ENCODE results near the gene FRMD4A. TPM values are rescaled to one million over a fixed set of nuclear protein-coding genes. Genes with fewer than 3 reads are reported as not detected.

Gene FRMD4A
- total RNA-seq, 4 donors from 2014 or later, result 27.5 to 40.4 (median 33.0) TPM

DNA sequence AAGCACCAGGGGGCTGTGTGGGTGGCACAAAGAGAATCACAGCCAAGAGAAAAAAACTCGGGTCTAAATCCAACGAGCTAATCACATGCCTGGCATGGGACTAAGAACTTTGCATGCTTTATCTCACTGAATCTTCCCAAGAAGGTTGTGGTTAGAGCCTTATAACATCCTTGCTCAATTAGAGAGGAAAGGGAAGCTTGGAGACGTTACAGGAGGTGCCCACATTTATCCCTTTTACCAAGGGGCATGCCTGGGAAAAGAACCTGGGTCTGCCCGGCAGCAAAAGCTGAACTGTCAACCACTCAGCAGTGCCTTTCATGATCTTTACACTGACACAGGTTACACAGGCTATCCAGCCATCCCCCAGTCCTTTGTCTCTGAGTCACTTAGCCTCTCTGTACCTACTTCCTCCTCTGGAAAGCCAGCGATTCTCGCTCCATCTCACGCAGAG is 553.8 kb downstream of the FRMD4A start:
- no peak for DNase-seq (ENCODE audit: low spot score in 2 of 2)
- TF ChIP-seq, protein P1, sequence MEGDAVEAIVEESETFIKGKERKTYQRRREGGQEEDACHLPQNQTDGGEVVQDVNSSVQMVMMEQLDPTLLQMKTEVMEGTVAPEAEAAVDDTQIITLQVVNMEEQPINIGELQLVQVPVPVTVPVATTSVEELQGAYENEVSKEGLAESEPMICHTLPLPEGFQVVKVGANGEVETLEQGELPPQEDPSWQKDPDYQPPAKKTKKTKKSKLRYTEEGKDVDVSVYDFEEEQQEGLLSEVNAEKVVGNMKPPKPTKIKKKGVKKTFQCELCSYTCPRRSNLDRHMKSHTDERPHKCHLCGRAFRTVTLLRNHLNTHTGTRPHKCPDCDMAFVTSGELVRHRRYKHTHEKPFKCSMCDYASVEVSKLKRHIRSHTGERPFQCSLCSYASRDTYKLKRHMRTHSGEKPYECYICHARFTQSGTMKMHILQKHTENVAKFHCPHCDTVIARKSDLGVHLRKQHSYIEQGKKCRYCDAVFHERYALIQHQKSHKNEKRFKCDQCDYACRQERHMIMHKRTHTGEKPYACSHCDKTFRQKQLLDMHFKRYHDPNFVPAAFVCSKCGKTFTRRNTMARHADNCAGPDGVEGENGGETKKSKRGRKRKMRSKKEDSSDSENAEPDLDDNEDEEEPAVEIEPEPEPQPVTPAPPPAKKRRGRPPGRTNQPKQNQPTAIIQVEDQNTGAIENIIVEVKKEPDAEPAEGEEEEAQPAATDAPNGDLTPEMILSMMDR (IDR thresholded peaks at IDR 0.05), result no peak
- no peak for TF ChIP-seq POLR2A (IDR thresholded peaks at IDR 0.05)
- intact Hi-C loops (cut with DNase I; ENCODE audit: low total_unique reads), result loop anchor here (5.0 kb wide), 1 partner anchor 115 kb away; no protein-coding TSS in a partner anchor
- H3K4me3 ChIP-seq (ENCODE audit: low read depth, poor library complexity, severe bottlenecking), result no peak overlapping the region
- WGBS, 2 donors, result 34 to 41% methylated on average over 7 of the region's 7 CpGs

GRCh38 chr10:13775786-13776775 is 554.6 kb downstream of the FRMD4A start:
- no peak overlapping the region for H3K4me3 ChIP-seq (ENCODE audit: low read depth, poor library complexity, severe bottlenecking)
- intact Hi-C loops (cut with DNase I; ENCODE audit: low total_unique reads), result loop anchor here (5.0 kb wide), 1 partner anchor 114 kb away; no protein-coding TSS in a partner anchor
- no peak for DNase-seq (ENCODE audit: low spot score in 2 of 2)
- no peak for TF ChIP-seq POLR2A (IDR thresholded peaks at IDR 0.05)
- TF ChIP-seq, protein P1 (IDR thresholded peaks at IDR 0.05), result no peak
- 78 to 80% methylated on average over 14 of the region's 14 CpGs for WGBS, 2 donors

GRCh38 chr10:13774303-13774893 is 556.3 kb downstream of the FRMD4A start:
- no peak for DNase-seq (ENCODE audit: low spot score in 2 of 2)
- no peak overlapping the region for H3K4me3 ChIP-seq (ENCODE audit: low read depth, poor library complexity, severe bottlenecking)
- TF ChIP-seq POLR2A (IDR thresholded peaks at IDR 0.05), result no peak
- TF ChIP-seq, protein P1 (IDR thresholded peaks at IDR 0.05), result no peak
- 81 to 85% methylated on average over 9 of the region's 9 CpGs for WGBS, 2 donors
- intact Hi-C loops (cut with DNase I; ENCODE audit: low total_unique reads), result no loop called here

DNA sequence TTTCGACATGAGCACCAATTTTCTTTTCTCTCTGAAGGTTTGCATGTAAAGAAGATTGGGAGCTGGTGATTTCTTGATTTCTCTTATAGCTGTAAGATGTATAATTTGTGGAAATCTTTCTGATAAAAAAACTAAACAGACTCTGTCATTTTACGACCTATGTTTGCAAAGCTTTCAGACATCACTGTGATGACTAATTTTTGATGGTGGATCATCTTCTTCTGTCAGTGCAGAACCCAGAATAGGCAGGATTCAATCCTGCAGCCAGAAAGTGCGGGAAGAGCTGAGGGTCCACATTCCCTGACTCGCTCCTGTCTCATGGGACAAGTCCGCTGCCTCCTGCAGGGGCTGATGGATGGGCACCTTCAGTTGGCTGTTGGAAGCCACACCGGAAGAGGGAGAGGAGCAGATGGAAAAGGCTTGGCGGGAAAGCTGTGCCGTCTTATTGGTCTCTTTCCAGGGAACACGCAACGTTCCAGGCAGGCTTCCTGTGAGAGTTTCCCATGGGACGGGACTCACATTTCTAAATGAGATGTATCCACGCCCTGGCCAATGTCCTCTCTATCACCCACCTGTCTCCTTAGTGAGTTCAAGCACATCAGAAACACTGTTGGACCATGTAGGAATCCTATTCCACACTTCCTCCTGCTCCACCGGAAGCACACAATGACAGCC is 557.1 kb downstream of the FRMD4A start:
- DNase-seq (ENCODE audit: low spot score in 2 of 2), result no peak
- no peak overlapping the region for H3K4me3 ChIP-seq (ENCODE audit: low read depth, poor library complexity, severe bottlenecking)
- intact Hi-C loops (cut with DNase I; ENCODE audit: low total_unique reads), result no loop called here
- TF ChIP-seq, protein P1 (IDR thresholded peaks at IDR 0.05), result no peak
- TF ChIP-seq POLR2A (IDR thresholded peaks at IDR 0.05), result no peak
- WGBS, 2 donors, result 56 to 70% methylated on average over 13 of the region's 13 CpGs

DNA sequence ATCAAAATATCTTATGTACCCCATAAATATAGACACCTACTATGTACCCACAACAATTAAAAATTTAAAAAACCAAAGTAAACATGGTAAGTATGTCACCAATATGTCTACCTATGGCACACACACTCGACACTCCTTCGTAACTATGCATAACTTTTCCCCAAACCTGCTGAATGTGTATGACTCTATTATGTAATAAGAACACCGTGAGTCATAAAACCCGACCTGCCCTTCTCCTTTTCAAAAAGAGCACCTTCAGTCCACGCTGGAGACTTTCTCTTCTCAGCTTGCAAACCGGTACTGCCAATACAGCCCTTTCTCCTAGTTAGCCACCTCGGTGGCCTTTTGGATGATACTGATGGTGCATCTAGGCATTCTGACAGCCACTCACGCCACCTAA is 557.7 kb downstream of the FRMD4A start:
- DNase-seq (ENCODE audit: low spot score in 2 of 2), result no peak
- 53 to 64% methylated on average over 8 of the region's 8 CpGs for WGBS, 2 donors
- intact Hi-C loops (cut with DNase I; ENCODE audit: low total_unique reads), result no loop called here
- no peak overlapping the region for H3K4me3 ChIP-seq (ENCODE audit: low read depth, poor library complexity, severe bottlenecking)
- TF ChIP-seq POLR2A (IDR thresholded peaks at IDR 0.05), result no peak
- TF ChIP-seq, protein P1 (IDR thresholded peaks at IDR 0.05), result no peak
